Measurements from ENCODE around the gene IL1RAPL1.

DNA sequence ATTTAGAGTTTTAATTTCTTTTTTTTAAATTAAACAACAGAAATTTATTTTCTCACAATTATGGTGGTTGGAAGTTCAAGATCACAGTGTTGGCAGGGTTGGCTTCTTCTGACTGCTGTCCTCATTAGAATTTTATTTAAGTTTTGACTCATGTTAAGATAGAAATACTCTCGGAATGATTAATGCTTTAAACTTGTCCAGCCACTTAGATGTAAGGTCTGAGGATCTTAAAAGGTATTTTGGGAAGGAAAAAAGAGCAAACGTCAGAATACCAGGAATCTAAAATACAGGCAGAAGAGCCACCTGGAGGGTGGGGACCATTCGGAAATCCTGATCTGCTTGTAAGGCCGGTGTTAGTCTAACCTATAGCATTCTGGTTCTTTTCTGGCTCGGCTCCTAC is 1205.1 kb downstream of the IL1RAPL1 start:
- TF ChIP-seq EZH2 (IDR thresholded peaks at IDR 0.05; ENCODE audit: borderline replicate concordance, insufficient read depth, low read length, poor library complexity, severe bottlenecking) (no peak), MXI1 (conservative IDR thresholded peaks at IDR 0.05; ENCODE audit: poor library complexity, severe bottlenecking) (no peak)
- TF ChIP-seq, protein P1, sequence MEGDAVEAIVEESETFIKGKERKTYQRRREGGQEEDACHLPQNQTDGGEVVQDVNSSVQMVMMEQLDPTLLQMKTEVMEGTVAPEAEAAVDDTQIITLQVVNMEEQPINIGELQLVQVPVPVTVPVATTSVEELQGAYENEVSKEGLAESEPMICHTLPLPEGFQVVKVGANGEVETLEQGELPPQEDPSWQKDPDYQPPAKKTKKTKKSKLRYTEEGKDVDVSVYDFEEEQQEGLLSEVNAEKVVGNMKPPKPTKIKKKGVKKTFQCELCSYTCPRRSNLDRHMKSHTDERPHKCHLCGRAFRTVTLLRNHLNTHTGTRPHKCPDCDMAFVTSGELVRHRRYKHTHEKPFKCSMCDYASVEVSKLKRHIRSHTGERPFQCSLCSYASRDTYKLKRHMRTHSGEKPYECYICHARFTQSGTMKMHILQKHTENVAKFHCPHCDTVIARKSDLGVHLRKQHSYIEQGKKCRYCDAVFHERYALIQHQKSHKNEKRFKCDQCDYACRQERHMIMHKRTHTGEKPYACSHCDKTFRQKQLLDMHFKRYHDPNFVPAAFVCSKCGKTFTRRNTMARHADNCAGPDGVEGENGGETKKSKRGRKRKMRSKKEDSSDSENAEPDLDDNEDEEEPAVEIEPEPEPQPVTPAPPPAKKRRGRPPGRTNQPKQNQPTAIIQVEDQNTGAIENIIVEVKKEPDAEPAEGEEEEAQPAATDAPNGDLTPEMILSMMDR (IDR thresholded peaks at IDR 0.05; ENCODE audit: poor library complexity, severe bottlenecking) = no peak
